Lower leg skin (tissue), 4 donors: Measurements from ENCODE around the gene IFRD2. TPM values are rescaled to one million over a fixed set of nuclear protein-coding genes. Genes with fewer than 3 reads are reported as not detected.
"Not testable (repeated sequence)": the region's sequence is repeated elsewhere in the genome, so short reads cannot be mapped to it uniquely, and the experiment has no call there.

ENCODE experiments used
- DNase-seq, 2 donors: peaks; one replicate each; pipeline ENCODE4 v3.0.0-alpha.2; 2019; ENCODE audit warnings: low spot score in 2 of 2
- H3K4me3 ChIP-seq: fragments of 200-600 bp; sonication (generic); 2 replicates; pipeline ENCODE4 v1.5.1; 2017; ENCODE audit warnings: mild to moderate bottlenecking, low read depth; ENCODE audit not compliant: poor library complexity, severe bottlenecking
- POLR2A ChIP-seq, 2 donors: fragments of 450-650 bp; IDR thresholded peaks; one replicate each; pipeline ENCODE4 v1.6.1; 2016 to 2017; ENCODE audit warnings: antibody characterized with exemption in 2 of 2, mild to moderate bottlenecking in 1 of 2, moderate library complexity in 1 of 2
- WGBS, 2 donors: methylation state at CpG; one replicate each; pipeline ENCODE4 v1.1.5; 2018; 5-methylcytosine and 5-hydroxymethylcytosine counted together
- intact Hi-C: fragments of 100-400 bp; cut with DNase I; formaldehyde crosslinking; loops from one replicate; pipeline ENCODE4 v1.15.0; 2023; ENCODE audit warnings: low total_unique reads
- total RNA-seq, 4 donors: library from RNA; depleted of rRNA; stranded (reverse); fragments of >200 nt; gene quantifications; one replicate each; pipeline ENCODE4 v1.1.0, GENCODE V29; 2016
- TF ChIP-seq, protein P1 (sequence below), 3 donors: fragments of 450-650 bp; IDR thresholded peaks; one replicate each; pipeline ENCODE4 v1.5.1; 2016; ENCODE audit warnings: antibody characterized with exemption in 3 of 3, mild to moderate bottlenecking in 3 of 3, moderate library complexity in 2 of 3

Gene IFRD2
- total RNA-seq, 4 donors from 2014 or later: 32.9 to 69.0 (median 39.8) TPM

- WGBS, 2 donors: 79 to 84% methylated on average over 7 of the region's 7 CpGs
- TF ChIP-seq, protein P1, sequence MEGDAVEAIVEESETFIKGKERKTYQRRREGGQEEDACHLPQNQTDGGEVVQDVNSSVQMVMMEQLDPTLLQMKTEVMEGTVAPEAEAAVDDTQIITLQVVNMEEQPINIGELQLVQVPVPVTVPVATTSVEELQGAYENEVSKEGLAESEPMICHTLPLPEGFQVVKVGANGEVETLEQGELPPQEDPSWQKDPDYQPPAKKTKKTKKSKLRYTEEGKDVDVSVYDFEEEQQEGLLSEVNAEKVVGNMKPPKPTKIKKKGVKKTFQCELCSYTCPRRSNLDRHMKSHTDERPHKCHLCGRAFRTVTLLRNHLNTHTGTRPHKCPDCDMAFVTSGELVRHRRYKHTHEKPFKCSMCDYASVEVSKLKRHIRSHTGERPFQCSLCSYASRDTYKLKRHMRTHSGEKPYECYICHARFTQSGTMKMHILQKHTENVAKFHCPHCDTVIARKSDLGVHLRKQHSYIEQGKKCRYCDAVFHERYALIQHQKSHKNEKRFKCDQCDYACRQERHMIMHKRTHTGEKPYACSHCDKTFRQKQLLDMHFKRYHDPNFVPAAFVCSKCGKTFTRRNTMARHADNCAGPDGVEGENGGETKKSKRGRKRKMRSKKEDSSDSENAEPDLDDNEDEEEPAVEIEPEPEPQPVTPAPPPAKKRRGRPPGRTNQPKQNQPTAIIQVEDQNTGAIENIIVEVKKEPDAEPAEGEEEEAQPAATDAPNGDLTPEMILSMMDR (IDR thresholded peaks at IDR 0.05): no peak
- no peak for TF ChIP-seq POLR2A (IDR thresholded peaks at IDR 0.05)
- no peak overlapping the region for H3K4me3 ChIP-seq
- DNase-seq: no peak
- intact Hi-C loops: no loop called here
Measured at GRCh38 chr3:50262778-50263177, 29.5 kb downstream of the IFRD2 start.

DNA sequence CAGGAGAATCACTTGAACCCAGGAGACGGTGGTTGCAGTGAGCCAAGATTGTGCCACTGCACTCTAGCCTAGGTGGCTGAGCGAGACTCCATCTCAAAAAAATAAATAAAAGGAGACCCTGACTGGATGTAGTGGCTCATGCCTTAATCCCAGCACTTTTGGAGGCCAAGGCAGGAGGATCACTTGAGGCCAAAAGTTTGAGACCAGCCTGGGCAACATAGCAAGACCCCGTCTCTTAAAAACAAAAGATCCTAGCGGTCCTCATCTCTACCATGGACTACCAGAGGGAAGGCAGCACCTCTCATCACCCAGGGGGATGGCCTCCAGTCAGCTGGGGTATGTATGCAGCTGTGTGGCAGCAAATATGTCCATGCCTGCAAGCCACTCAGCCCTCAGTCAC is 30.0 kb downstream of the IFRD2 start:
- 97 to 100% methylated on average over 4 of the region's 4 CpGs for WGBS, 2 donors
- DNase-seq, H3K4me3 ChIP-seq, intact Hi-C loops: not testable (repeated sequence)

DNA sequence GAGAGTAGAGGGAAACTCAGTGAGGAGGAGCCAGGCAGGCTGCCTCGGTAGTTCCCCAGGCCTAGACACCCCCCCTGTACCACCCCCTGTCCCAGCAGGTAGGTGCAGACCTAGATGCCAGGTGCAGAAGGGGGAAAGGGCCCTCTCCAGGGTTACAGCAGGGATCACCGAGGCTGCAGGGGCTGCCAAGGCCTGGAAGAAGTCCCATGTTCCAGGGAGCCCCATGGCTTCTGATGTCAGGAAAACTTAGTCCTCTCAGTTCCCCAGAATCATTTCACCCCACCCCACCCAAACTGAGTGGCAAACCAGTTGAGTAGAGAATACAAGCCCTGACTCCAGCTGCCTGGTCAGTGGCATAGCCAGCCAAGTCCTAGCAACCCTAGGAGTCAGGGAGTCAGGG is 30.7 kb downstream of the IFRD2 start:
- no peak for DNase-seq
- WGBS, 2 donors: 44 to 55% methylated on average over 2 of the region's 2 CpGs
- no peak for TF ChIP-seq POLR2A (IDR thresholded peaks at IDR 0.05)
- intact Hi-C loops: no loop called here
- H3K4me3 ChIP-seq: no peak overlapping the region

GRCh38 chr3:50260942-50261441 is 31.2 kb downstream of the IFRD2 start:
- no peak for TF ChIP-seq POLR2A (IDR thresholded peaks at IDR 0.05)
- TF ChIP-seq, protein P1 (IDR thresholded peaks at IDR 0.05): no peak
- intact Hi-C loops: no loop called here
- no peak for DNase-seq
- 60 to 61% methylated on average over 5 of the region's 5 CpGs for WGBS, 2 donors
- no peak overlapping the region for H3K4me3 ChIP-seq

GRCh38 chr3:50260027-50260941 is 31.9 kb downstream of the IFRD2 start:
- TF ChIP-seq, protein P1 (IDR thresholded peaks at IDR 0.05): peak in 1 of 3 donors; percentile 90
- no peak for TF ChIP-seq POLR2A (IDR thresholded peaks at IDR 0.05)
- WGBS, 2 donors: 3 to 5% methylated on average over 32 to 41 of the region's 70 CpGs
- DNase-seq: peak; percentile 88 to 99
- H3K4me3 ChIP-seq: no peak overlapping the region
- intact Hi-C loops: no loop called here

DNA sequence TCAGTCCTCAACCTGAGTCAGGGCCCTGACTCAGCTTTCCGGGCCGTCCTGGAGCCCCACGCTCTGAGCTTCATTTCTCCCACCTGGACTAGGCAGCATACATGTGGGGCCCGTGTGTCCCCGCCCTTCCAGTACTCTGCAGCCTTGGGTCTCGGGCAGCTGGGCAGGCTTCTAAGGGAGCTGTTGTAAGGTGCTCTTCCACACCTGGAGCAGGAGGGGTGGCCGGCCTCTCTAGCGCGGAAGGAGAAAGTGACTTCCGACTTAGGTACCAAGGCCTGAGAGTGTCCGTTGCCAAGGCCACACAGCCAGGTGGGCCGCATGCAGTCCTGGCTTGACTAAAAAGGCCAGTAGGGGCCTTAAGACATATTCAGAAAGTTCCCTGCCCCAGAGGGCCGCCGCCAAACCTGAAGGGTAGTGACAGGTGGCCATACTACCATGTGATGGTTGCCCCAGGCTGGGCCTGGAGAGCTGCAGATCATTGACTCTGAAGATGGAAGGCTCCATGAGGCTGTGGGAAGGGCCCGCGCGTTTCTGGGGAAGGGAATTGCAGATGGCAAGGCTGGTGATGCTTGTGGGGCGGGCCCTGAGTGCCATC is 32.7 kb downstream of the IFRD2 start:
- H3K4me3 ChIP-seq: no peak overlapping the region
- TF ChIP-seq, protein P1 (IDR thresholded peaks at IDR 0.05): no peak
- no peak for TF ChIP-seq POLR2A (IDR thresholded peaks at IDR 0.05)
- DNase-seq: peak in 1 of 2 donors; percentile 87
- intact Hi-C loops: no loop called here
- 37 to 48% methylated on average over 13 to 18 of the region's 18 CpGs for WGBS, 2 donors
